ENCODE measurements around the gene SMIM10L1.

DNA sequence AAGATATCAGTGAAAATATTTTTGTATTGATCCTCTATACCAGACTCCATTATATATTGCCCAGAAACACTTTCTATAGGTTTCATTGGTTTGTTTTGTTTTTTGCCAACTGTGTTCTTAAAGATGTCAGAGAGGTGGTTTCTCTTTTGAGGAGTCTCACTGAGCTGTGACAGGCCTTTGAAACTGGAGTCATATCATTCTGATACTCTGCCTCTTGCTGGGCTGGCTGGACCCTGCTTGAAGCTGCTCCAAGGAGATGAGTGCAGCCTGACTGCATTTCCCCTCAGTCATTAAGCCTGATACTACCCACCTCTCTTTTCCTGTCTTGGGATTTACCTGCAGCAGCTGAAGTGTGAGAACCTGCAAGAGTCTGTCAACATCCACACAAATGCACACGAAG, 20.2 kb upstream of the SMIM10L1 start:
- no peak for TF ChIP-seq CTCF (IDR thresholded peaks at IDR 0.05)
- TF ChIP-seq POLR2A (IDR thresholded peaks at IDR 0.05) = no peak

Measured in esophagus squamous epithelium (tissue), 4 donors.